Measurements from ENCODE around the gene CPSF4.
A peak's percentile ranks its signal among the peaks of the same experiment; 100 is the strongest.

The CPSF4 gene

GRCh38 chr7:99469381-99470065, 30.8 kb downstream of the CPSF4 start:
- FAIRE-seq: no peak
- TF ChIP-seq POLR2A (IDR thresholded peaks at IDR 0.05; ENCODE audit: low read depth, low read length): no peak
- no peak for DNase-seq (ENCODE audit: insufficient read length, low spot score)

GRCh38 chr7:99472561-99473314, 34.0 kb downstream of the CPSF4 start, which contains the start of gene ZNF789:
Gene ZNF789, plus strand, starts transcription at chr7:99472890. Its CDS starts 3,567 bp downstream, at chr7:99476457.
- TF ChIP-seq POLR2A (IDR thresholded peaks at IDR 0.05; ENCODE audit: low read depth, low read length): peak; percentile 85
- peak; percentile 96 for DNase-seq (ENCODE audit: insufficient read length, low spot score)
- FAIRE-seq: no peak

DNA sequence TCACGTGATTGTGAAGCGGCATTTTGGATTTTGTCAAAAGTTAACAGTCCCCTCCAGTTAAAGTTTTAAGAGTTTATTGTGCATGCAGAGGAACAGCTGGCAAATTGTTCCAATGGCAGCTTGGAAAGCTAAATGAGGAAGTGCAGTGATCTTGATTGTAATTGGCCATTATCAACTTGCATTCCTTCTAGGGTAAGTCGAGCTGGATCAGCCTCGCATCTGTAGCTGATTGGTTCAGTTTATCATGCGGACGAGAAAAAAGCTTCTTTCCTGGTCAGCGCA, 34.5 kb downstream of the CPSF4 start:
- TF ChIP-seq POLR2A (IDR thresholded peaks at IDR 0.05; ENCODE audit: low read depth, low read length): no peak
- DNase-seq (ENCODE audit: insufficient read length, low spot score): peak; percentile 46
- FAIRE-seq: no peak

GRCh38 chr7:99476107-99476506, 37.4 kb downstream of the CPSF4 start:
- no peak for TF ChIP-seq POLR2A (IDR thresholded peaks at IDR 0.05; ENCODE audit: low read depth, low read length)
- FAIRE-seq (no peak), DNase-seq (ENCODE audit: insufficient read length, low spot score) (no peak)

GRCh38 chr7:99478464-99479440, 40.0 kb downstream of the CPSF4 start:
- TF ChIP-seq POLR2A (IDR thresholded peaks at IDR 0.05; ENCODE audit: low read depth, low read length): no peak
- no peak for FAIRE-seq
- DNase-seq (ENCODE audit: insufficient read length, low spot score): no peak

- no peak for DNase-seq (ENCODE audit: insufficient read length, low spot score)
Observed at GRCh38 chr7:99485094-99485493, 46.4 kb downstream of the CPSF4 start.

DNA sequence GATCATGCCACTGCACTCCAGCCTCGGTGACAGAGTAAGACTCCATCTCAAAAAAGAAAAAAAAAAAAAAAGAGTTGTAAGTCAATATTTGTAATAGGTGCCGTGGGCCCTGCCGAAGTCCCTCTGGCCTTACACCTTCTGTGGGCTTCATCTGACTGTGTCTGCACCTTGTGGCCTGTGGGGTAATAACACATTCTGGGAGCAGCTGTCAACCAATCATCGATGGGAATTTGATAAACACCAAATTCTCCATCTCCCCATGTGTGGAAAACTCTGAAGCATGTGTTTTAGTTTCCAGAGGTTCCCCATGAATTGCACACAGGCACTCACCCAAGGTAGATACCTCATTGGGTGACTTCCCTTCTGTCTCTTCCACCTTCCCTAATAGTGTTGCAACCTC, 50.5 kb downstream of the CPSF4 start:
- FAIRE-seq: no peak
- TF ChIP-seq POLR2A (IDR thresholded peaks at IDR 0.05; ENCODE audit: low read depth, low read length): no peak
- no peak for DNase-seq (ENCODE audit: insufficient read length, low spot score)

More at GRCh38 chr7:99485094-99485493, 46.4 kb downstream of the CPSF4 start:
- no peak for TF ChIP-seq POLR2A (IDR thresholded peaks at IDR 0.05; ENCODE audit: low read depth, low read length)
- no peak for FAIRE-seq

DNA sequence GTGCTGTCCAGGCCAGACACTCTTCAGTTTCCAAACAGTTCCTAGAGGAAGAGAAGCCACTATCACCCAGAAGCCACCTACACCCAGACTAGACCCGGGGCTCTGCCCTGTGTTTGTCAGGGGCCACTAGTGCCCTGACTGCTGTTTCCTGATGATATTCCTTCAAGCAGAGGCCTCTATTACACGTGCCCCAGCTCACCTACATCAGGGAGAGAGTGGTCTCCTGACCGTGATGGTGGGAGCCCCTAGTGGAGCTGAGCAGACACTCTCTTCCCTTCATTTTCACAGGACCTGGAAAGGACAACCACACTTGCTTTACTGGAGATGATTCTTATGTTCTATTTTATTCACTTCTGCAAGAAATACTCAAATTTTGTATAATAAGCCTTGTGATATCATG, 52.1 kb downstream of the CPSF4 start:
- no peak for FAIRE-seq
- TF ChIP-seq POLR2A (IDR thresholded peaks at IDR 0.05; ENCODE audit: low read depth, low read length): no peak

DNA sequence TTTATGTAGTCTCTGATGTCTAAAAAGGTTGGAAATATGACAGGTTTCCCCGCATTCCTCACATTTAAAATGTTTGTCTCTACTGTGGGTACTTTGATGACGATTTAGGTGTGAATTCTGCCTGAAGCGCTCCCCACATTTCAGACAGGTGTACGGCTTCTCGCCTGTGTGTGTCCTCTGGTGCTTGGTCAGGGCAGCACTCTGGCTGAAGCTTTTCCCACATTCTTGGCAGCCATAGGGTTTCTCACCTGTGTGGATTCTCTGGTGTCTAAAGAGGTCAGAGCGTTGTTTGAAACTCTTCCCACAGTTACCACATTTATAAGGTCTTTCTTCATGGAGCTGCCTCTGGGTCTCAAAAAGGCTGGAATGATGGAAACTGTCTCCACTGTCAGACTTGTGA, 55.1 kb downstream of the CPSF4 start:
- TF ChIP-seq POLR2A (IDR thresholded peaks at IDR 0.05; ENCODE audit: low read depth, low read length): no peak
- DNase-seq (ENCODE audit: insufficient read length, low spot score) (no peak), FAIRE-seq (no peak)

More for the DNA sequence above, 52.1 kb downstream of the CPSF4 start:
- DNase-seq (ENCODE audit: insufficient read length, low spot score): no peak

- no peak for TF ChIP-seq POLR2A (IDR thresholded peaks at IDR 0.05; ENCODE audit: low read depth, low read length)
- no peak for FAIRE-seq
Observed at GRCh38 chr7:99497766-99498545, 59.2 kb downstream of the CPSF4 start.

DNA sequence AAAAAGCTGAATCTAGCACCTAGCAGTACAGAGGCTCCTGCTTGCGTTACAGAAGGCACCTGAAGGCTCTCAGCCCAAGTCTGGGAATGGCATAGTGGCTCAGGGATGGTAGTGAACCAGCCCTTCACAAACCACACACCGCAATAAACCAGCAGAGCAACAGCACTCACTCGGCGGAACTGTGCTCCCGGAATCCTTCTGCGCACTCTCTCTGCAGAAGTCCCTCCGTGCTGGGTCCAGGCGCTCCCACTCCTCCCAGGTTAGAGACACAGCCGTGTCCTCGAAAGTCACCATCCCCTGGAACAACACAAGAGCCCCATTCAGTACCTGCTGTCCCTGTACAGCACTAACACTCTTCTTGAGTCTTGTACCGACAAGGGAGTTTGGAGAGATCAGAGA, 59.8 kb downstream of the CPSF4 start:
- no peak for FAIRE-seq
- TF ChIP-seq POLR2A (IDR thresholded peaks at IDR 0.05; ENCODE audit: low read depth, low read length): no peak
- no peak for DNase-seq (ENCODE audit: insufficient read length, low spot score)

More at GRCh38 chr7:99497766-99498545, 59.2 kb downstream of the CPSF4 start:
- no peak for DNase-seq (ENCODE audit: insufficient read length, low spot score)

DNA sequence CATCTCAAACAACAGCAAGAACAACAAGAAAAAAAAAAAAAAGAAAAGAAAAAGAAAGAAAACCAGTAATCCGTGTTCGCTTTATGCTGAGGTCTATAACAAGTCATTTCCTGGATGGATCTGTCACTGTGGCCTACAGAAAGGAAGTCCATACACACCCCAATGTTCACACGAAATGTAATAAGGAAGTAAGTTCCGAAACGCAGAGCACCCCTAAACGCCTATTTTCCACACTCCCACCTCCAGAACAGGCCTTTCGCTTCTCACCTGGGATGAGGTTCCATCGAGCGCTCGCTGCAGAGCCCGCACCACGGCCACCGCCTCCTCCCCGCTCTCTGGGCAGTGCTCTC, 60.6 kb downstream of the CPSF4 start:
- DNase-seq (ENCODE audit: insufficient read length, low spot score) (no peak), FAIRE-seq (no peak)

More for the DNA sequence above, 60.6 kb downstream of the CPSF4 start:
- no peak for TF ChIP-seq POLR2A (IDR thresholded peaks at IDR 0.05; ENCODE audit: low read depth, low read length)
